HG02588 (cell line): ENCODE data around the gene ZNF322.

Experiments
- ATAC-seq: cut with Tn5 transposase; IDR thresholded peaks from one replicate; pipeline ENCODE4 v1.9.1; 2021; ENCODE audit warnings: mild to moderate bottlenecking, moderate library complexity; ENCODE audit not compliant: unreplicated experiment

The ZNF322 gene

GRCh38 chr6:26592649-26593048 lies 66.9 kb downstream of the ZNF322 start:
- ATAC-seq, result no peak

- ATAC-seq, result no peak
These were observed 70.6 kb downstream of the ZNF322 start for GRCh38 chr6:26588965-26589364.
